H1 (cell line): ENCODE data around the gene NXPE1.

Source experiments
- CTCF ChIP-seq, 3 experiments: IDR thresholded peaks; 1 replicate in 2 of 3; 2 replicates in 1 of 3; pipeline versions ENCODE4 v1.5.1 to v1.6.1; 2011; ENCODE audit warnings: low read length in 3 of 3, mild to moderate bottlenecking in 3 of 3, inconsistent platforms in 2 of 3, low read depth in 1 of 3, moderate library complexity in 1 of 3; ENCODE audit not compliant: insufficient read depth in 1 of 3; ENCODE audit errors: control extremely low read depth in 1 of 3
- EP300 ChIP-seq, 2 experiments: IDR thresholded peaks; 1 replicate in 1 of 2; 2 replicates in 1 of 2; pipeline ENCODE4 v1.6.1; 2011 to 2012; ENCODE audit warnings: low read depth in 2 of 2, low read length in 2 of 2, mild to moderate bottlenecking in 2 of 2, borderline replicate concordance in 1 of 2, inconsistent platforms in 1 of 2, moderate library complexity in 1 of 2
- GABPA ChIP-seq: IDR thresholded peaks from 2 replicates; pipeline ENCODE4 v1.6.1; 2011; ENCODE audit warnings: mild to moderate bottlenecking, low read length, moderate library complexity, borderline replicate concordance; ENCODE audit not compliant: insufficient read depth
- HDAC6 ChIP-seq: IDR thresholded peaks from one replicate; pipeline ENCODE4 v1.7.1; 2012; ENCODE audit warnings: low read depth, mild to moderate bottlenecking, inconsistent platforms, low read length, moderate library complexity
- JUN ChIP-seq: IDR thresholded peaks from 2 replicates; pipeline ENCODE4 v1.6.1; 2011; ENCODE audit warnings: low read depth, mild to moderate bottlenecking, improper control_type of control experiment, low read length
- KDM1A ChIP-seq: fragments of 200-600, 300-600 bp; sonication (generic); IDR thresholded peaks from 2 replicates; pipeline ENCODE4 v1.7.1; 2016; ENCODE audit warnings: mild to moderate bottlenecking, low read length, borderline replicate concordance
- MAX ChIP-seq: IDR thresholded peaks from 2 replicates; pipeline ENCODE4 v1.6.1; 2012; ENCODE audit warnings: inconsistent platforms
- POLR2A ChIP-seq, 2 experiments: IDR thresholded peaks; 1 replicate in 1 of 2; 2 replicates in 1 of 2; pipeline ENCODE4 v1.6.1; 2011; ENCODE audit warnings: low read depth in 2 of 2, low read length in 2 of 2, mild to moderate bottlenecking in 2 of 2; ENCODE audit errors: control extremely low read depth in 1 of 2
- POLR2AphosphoS5 ChIP-seq: IDR thresholded peaks from 2 replicates; pipeline ENCODE4 v1.6.1; 2011; ENCODE audit warnings: low read depth, low read length
- RAD21 ChIP-seq, 2 experiments: IDR thresholded peaks in 1 of 2; conservative IDR thresholded peaks in 1 of 2; 2 replicates each; pipeline ENCODE4 v1.6.1; 2011; ENCODE audit warnings: low read depth in 2 of 2, low read length in 2 of 2, improper control_type of control experiment in 1 of 2, inconsistent platforms in 1 of 2, mild to moderate bottlenecking in 1 of 2, moderate library complexity in 1 of 2
- RFX5 ChIP-seq: IDR thresholded peaks from 2 replicates; pipeline ENCODE4 v1.6.1; 2011; ENCODE audit warnings: low read depth, low read length, improper control_type of control experiment, borderline replicate concordance
- SRF ChIP-seq: IDR thresholded peaks from 2 replicates; pipeline ENCODE4 v1.6.1; 2011; ENCODE audit warnings: mild to moderate bottlenecking, low read depth, low read length, moderate library complexity
- TCF12 ChIP-seq: IDR thresholded peaks from 2 replicates; pipeline ENCODE4 v1.6.1; 2011; ENCODE audit warnings: low read depth, mild to moderate bottlenecking, low read length

- TF ChIP-seq POLR2A (IDR thresholded peaks at IDR 0.05; ENCODE audit: control extremely low read depth in 1 of 2, low read depth in 2 of 2, low read length in 2 of 2) (no peak), POLR2AphosphoS5 (no peak), EP300 (IDR thresholded peaks at IDR 0.05; ENCODE audit: borderline replicate concordance in 1 of 2, low read depth in 2 of 2, low read length in 2 of 2) (no peak), HDAC6 (no peak), JUN (no peak), GABPA (no peak), CTCF (IDR thresholded peaks at IDR 0.05; ENCODE audit: control extremely low read depth in 1 of 3, insufficient read depth in 1 of 3, low read depth in 1 of 3, low read length in 3 of 3) (no peak), MAX (no peak), RAD21 (IDR thresholded peaks at IDR 0.05 in 1 of 2, conservative IDR thresholded peaks at IDR 0.05 in 1 of 2; ENCODE audit: low read depth in 2 of 2, low read length in 2 of 2) (no peak), KDM1A (no peak), SRF (no peak), TCF12 (no peak), RFX5 (no peak)
Observed at GRCh38 chr11:114563077-114563476, 3.4 kb upstream of the NXPE1 start.
